T1000 (cell line): ENCODE data around the gene HCRTR2.
"Not testable (repeated sequence)": the region's sequence is repeated elsewhere in the genome, so short reads cannot be mapped to it uniquely, and the experiment has no call there.

Experiments
- DNase-seq: peaks from one replicate; lab custom pipeline; 2025; ENCODE audit warnings: mixed read lengths; lab: John Stamatoyannopoulos, UW

HCRTR2 gene

DNA sequence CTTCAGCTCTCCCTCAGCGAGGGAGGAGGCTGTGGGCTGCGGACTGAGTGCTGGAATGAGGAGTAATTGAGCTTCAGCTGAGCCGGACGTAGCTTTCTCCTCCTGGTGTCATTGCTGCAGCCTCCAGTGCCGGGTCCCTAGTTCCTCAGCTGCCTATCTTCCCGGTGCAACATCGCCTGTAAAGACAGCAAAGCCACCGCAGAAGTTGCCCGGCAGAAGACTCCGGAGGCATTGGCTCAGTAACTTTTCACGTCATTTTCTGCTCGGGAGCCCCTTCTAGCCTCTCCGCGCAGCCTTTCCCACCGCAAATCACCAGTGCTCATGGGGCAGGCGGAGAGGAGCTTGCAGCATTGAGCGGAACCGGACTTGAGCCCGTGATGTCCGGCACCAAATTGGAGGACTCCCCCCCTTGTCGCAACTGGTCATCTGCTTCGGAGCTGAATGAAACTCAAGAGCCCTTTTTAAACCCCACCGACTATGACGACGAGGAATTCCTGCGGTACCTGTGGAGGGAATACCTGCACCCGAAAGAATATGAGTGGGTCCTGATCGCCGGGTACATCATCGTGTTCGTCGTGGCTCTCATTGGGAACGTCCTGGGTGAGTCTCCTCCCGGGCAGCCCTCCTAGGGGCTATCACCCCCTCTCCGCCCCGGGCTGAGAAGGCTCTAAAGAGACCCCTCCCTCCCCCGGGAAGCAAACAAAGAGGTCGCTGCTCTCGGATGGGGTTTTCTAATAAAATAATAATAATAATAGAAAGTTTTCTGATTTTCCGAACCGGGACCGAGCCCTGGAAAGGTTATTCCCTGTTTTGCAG lies at the start of gene HCRTR2:
TSS of gene HCRTR2 (plus strand) at position 305 of the 816 bp plus-strand sequence. CDS start at position 378, 73 bp downstream.
- no peak for DNase-seq

DNA sequence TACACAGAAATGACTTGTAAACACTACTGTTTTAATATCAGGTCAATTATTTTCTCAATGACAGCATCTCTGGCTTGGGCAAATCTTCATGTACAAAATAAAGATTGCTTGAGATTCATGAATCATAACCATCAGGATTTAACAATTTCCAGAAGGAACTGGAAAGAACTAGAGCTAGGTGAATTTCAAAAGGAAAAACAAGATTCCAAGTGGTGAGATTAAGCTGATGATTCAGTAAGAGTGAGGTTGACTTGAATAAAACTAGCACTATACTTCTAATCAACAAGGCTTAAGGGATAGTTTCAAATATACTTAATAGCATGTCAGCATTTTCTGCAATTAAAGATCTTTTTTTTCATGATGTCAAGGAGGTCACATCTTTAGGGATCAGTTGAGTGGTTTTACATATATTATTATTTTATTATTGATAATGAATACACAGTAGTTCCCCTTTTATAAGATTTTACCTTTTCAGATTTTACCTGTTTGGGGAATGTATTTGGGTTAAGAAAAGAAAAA lies 43.5 kb upstream of the HCRTR2 start:
- DNase-seq: no peak

DNA sequence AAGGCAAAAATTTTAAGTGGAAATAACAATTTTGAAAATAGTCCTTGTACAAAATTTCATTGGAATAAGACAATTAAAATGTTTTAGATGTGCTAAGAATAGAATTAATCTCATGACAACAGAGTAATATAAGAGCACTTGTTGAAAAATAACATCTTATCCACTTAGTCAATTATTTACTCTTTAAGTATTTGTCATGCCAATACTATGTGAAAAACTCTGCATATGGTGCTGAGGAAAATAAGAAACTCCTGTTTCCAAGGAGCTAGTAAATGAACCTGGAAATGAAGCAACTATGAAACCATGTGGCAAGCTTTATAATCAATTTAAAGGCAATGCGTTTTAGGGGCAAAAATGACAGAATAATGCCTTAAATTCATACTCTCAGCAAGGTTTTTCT lies 42.7 kb upstream of the HCRTR2 start:
- no peak for DNase-seq

DNA sequence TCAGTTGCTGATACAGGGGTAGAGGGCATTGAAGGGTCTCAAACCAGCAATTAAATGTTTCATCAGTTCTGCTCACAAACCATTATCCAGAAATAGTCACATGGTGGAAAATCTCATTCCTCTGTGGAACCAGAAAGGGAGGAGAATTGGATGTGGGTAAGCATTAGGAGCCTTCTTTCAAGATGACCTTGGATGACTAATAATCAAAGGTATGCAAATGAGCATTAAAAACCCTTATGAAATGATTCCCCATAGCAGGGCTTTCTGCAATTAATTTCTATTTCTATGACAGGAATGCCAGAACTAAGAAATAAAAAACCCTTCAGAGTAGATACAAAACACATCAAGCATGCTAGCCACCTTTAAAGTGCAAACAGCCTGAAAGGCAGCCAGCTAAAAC lies 37.4 kb upstream of the HCRTR2 start:
- DNase-seq: no peak

DNA sequence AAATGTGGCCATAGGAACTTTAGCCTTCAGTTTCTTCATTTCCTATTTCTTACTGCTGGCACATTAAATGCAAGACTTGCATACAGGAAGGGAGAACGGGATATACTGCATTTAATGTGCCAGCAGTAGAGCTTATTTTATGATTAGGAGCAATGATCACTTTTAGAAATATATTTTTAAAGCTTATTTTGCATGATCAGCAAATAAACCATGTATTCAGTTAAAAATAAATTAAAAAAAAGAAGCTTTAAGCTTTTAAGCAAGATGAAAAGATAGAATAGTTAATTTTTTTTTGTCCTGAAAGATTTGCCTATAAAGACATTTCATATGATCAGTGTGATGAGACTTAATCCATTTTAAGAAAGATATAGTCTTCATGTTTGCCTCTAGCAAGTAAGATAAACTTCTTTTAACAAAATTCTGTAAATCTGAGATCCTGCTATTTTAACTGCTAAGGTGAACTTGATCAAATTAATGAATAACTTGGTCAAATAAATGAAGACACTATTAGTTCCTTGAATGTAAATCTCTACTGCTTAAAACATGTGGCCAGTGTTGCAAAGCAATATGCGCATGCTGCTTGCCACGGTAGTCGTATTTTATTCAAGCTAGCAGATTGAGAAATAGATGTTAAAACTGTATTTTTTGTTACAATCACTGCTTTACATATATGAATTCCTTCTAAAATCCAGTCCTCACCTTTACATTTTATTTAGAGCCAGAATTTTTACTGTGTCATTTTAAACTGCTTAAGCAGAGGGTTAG lies 36.2 kb upstream of the HCRTR2 start:
- no peak for DNase-seq

DNA sequence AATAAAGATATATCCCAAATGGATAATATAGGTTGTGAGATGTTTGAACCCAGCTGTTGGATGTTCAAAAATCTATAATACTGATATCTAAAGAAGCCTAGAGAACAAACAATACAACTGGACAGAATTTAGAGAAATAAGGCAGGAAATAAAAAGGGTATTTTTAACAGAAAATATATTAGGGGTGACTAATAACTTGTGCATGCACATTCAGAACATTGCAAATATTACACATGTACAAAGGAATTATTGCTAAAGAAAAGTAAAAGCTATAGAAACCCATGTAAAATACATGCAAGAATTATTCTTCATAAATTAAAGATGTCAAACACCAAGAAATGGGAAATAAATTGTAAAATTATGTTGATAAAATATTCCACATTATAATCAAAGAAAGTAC lies 32.7 kb upstream of the HCRTR2 start:
- DNase-seq: no peak

DNA sequence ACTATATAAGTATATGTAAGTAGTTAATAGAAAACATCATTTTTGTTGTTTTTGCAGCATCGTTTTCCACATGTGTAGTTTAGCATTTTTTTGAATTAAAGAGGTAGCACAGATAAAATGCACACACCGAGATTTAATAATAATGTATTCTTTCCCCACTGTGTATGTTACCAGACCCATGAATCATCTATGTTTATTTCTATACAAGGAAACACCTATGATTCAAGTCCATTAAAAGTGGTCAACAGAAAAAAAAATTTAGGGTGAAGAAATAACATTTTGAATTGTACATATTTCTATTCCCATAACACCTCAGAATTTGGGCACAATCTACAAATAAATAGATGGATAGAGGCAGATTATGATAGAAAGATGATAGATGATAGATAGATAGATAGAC lies 31.7 kb upstream of the HCRTR2 start:
- DNase-seq: no peak

DNA sequence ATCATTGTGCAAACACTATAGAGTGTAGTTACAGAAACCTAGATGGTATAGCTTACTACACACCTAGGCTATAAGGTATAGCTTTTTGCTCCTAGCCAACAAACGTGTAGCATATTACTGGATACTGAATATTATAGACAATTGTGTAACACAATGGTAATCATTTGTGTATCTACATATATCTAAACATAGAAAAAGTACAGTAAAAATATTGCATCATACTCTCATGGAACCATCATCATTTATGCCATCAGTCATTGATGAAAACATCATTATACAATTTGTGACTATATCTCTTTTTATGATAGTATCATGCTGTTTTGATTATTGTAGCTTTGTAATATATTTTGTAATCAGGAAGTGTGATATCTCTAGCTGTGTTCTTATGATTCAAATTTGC lies 21.0 kb upstream of the HCRTR2 start:
- no peak for DNase-seq

DNA sequence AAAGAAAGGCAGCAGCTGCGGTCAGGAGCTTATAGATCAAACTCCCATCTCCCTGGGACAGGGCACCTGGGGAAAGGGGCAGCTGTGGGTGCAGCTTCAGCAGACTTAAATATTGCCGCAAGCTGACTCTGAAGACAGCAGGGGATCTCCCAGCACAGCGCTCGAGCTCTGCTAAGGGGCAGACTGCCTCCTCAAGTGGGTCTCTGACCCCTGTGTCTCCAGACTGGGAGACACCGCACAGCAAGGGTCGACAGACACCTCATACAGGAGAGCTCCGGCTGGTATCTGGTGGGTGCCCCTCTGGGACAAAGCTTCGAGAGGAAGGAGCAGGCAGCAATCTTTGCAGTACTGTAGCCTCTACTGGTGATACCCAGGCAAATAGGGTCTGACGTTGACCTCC lies 15.5 kb upstream of the HCRTR2 start:
- DNase-seq: not testable (repeated sequence)

DNA sequence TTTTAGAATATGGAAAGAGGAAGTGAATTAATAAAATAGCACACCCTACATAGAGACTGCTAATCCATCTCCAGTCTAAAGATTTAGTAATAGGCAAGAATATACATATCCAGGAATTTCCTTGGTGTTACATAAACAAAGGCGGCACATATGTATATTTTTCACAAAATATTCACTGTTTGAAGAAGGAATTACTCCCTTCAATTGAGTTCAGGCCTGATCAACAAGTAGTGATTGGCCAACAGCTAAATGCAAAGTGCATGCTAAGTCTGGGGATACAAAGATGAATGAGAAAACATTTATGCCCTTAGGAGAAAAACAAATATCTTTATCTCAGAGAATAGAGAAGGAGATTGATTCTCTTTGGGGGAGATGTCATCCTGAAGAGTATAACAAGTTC lies 6.5 kb upstream of the HCRTR2 start:
- no peak for DNase-seq

DNA sequence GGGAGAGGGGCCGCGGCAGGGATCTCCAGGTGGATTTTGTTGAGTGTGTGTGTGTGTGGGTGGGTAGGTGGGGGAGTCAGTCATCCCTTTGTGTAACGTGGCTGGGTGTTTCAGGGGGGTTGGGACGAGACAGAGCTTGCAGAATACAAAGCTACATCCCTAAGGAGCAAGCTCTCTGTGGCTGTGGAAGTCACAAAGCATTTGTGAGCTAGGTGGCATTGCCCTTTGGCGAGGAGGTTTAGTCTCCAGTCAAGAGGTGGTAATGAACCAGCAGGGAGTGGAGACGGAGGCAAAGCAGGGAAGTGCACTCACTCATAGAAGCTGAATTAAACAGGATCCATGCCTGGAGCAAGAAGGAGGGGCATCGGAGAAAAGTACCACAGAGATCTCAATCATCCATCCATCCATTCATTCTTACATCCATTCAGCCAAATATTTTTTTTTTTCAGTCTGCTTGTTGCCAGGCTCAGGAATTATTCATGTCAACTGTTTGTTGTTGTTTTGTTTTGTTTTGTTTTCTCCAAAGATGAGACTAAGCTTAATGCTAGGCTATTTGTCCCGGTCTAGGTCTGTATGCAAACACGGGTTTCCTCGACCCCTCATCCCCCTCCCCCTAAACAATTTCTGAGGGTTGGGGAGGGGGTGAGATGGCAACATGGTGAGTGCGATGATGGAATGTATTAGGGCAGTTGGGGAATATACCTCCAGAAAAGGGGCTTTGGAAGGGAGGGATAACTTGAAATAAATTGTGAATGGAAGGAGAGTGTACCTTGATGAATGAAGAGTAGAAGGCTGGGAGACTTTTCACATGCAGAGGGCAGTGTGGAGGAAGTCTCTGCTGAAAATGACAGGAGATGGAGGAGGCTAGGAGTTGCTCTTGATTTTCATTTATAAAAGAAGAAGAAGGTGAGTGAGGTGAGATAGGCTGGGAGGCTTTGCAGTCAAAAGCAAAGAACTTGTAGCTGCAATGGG lies 1.0 kb downstream of the HCRTR2 start:
- no peak for DNase-seq

DNA sequence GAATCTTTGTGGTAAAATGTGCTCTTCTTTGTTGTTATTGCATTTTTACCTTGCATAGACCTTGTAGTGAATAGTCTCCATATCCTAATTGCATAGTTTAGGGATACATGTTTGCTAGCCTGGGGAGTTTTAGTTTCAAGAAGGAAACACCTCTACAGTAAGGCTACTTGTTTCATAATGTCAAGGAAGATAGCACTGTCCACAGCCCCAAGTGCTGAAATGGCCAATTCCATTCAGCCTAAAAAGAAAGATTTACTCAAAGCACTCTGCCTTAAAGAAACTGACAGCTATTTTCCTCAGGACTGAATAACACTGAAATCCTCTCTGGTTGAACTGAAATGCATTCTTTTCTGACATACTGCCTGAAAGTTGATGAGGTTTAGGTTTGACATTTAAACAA lies 2.6 kb downstream of the HCRTR2 start:
- DNase-seq: no peak

DNA sequence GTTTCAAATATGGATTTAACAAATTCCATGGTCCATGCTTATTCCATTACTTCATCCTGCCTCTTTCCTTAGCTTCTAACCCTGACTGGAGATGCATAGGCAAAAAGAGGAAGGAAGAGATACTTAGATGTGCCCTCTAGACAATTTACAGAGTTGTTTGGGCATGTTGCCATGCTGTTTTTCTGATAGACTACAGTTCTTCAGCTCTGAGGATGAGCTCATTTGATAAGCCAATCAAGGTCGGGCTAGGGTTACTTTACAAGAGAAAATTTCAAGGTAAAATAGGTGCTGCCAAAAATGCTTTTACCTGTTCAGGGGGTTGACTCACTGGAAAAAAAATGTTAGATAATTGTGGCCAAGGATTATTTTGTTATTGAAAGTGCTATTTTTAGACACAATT lies 5.9 kb downstream of the HCRTR2 start:
- DNase-seq: no peak

DNA sequence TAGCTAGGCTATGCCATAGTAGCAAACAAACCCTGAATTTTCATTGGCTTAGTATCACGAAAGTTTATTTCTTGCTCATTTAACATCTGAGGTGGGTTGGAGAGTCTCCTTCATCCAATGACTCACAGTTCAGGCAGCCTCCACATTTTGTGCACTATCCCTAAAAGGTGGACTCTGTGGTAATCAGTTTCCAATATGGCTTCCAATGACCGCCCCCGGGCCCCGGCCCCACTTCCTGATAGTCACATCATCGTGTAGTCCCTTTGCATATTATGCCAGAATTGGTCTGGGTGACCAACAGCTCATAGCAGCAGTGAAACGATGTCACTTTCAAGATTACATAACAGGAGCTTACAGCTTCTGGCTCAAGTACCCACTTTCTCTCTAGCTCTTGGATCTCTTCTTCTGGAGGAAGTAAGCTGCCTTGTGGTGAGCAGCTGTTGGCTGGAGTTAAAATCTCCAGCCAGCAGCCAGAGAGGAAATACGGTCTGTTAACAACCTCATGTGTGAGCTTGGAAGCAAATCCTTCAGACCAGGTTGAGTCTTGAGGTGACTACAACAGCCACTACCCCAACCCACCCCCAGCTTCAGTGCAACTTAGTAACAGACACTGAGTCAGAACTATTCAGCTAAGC lies 7.8 kb downstream of the HCRTR2 start:
- no peak for DNase-seq

DNA sequence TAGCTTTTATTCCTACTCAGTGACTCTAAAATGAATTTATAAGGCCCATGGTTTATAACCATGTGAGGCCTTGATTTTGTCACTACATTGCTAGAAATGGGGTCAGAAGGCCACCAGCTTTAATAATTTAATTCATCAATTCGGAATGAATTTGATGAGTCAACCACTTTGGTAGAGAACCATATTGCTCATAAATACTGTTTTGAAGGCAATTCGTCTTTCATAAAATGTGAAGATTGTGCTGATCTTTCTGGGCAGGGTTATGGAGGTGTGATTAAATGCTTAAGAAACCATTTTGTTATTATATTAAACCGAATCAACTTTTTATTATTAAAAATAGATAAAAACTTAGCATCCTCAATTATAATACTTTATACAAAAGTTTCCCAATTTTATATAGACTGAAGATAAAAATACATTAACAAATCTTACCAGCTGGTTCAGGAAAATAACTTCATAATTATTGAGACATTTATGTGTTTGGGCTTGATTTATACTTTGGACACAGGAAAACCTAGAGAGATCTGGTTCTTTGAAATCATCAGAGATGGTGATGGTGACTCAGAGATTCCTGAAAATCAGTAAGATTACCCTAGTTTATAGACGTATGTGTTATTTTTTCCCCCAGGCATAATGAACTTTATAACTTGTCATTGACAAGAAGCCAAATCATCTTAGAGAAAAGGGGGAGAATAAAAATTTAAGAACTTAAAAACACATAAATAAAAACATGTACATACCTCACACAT lies 10.6 kb downstream of the HCRTR2 start:
- DNase-seq: no peak

DNA sequence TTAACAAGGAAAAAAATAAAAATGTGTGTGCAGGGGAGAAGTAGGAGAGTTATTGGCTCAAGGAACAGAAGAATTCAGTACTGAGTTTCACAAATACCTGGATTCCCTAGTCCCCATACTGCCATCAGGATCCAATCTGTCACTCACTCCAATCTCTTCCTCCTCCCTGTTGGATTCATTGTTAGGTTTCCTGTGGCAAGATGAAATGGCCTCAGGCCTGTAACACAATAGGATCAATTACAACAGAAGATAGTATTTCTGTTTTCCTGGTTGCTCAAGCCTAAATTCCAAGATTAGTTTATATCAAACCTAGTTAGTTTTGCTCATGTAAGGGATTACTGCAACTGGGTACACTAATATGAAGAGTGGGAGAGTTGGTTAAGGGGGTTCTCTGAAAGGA lies 24.4 kb downstream of the HCRTR2 start:
- DNase-seq: no peak

DNA sequence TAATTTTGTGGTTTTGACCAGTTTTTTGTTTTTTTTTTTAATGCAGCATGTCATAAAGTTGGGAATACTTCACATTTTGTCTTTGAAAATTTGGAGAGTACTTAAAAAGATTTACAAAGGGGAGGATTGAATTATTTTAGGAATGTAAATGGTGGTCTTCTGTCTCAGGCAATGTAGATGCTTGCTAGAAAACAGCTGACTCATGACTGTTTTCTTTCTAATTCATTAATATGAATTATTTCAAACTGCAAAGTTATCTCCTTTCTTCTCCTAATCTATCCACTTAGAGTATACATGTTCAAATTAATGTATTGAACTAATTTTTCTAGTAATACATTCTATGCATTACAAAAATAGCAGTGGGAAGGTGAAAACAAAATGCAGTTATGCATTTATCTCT lies 24.9 kb downstream of the HCRTR2 start:
- DNase-seq: no peak

DNA sequence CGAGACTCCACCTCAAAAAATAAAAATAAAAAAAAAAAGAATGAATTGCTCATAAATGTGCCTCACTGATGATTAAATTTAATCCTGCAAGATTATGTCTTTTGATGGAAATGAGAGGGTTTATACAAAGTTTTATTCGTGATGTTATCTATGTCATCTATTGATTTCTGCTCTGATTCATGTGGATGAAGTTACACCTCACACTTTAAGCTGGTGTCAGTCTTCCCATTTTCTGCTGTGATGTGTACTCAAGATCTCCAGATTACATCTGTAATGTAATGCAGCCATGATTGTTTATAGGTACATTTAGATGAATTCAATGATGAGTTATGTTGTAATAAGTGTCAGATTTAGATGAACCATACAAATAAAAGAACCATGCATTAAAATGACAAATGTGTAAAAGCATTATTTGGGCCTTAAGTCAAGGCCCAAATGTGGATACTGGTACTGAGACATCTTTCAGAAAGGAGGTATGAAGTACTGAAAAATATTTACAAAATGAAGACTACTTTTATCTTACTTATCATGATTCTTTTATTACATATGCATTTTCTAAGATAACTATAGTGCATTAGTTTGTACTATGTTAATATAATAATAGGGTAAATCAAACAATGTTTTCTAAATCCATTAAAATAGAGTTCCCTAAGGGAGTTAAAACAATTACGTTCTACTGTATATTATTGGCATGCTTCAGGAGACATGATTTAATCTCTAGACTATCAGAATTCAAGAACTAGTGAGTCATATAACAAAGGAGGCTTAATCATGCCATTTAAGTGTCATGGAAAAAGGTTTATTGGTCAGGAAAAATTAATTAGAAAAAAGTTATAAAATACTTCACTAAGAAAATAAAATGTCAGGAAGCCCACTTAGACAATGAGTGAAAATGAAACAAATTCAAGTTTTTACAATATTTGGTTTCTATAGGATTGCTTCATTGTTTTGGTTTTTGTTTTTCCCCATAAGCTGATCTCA lies 34.5 kb downstream of the HCRTR2 start:
- no peak for DNase-seq

DNA sequence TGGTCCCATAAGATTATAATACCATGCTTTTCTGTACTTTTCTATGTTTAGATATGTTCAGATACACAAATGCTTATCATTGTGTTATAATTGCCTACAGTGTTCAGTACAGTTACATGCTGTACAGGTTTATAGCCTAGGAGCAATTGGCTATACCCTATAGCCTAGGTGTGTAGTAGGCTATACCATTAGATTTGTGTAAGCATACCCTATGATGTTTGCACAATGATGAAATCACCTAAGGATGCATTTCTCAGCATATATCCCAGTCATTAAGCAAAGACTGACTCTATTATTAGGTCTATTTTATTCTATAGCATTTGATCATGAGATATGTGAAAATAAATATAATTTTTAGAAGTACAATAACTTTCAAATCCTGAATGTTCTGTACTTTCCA lies 36.6 kb downstream of the HCRTR2 start:
- DNase-seq: no peak

DNA sequence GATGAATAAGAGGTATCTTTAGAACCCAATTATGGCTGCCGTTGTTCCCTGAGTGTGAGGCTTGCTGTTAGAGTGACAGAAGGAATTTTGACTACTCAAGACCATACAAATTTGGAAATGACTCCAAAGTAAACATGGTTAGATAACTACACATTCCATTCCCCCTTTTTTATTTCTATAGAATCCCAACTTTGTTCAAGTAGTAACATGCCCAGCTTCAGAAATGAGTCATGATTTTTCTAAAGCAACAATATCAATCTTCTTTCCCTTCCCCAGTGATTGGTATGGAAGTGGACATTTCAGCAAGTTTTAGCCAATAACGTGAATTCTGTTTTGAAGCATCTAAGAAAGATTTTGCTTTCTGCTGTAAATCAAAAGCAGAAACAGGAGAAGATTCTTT lies 37.8 kb downstream of the HCRTR2 start:
- no peak for DNase-seq
